Measurements from ENCODE around the gene PPP1R36. TPM values are rescaled to one million over a fixed set of nuclear protein-coding genes. Genes with fewer than 3 reads are reported as not detected.

PPP1R36 gene
- total and polyA plus RNA-seq, 4 donors = 0.49 to 1.6 (median 1.4) TPM

DNA sequence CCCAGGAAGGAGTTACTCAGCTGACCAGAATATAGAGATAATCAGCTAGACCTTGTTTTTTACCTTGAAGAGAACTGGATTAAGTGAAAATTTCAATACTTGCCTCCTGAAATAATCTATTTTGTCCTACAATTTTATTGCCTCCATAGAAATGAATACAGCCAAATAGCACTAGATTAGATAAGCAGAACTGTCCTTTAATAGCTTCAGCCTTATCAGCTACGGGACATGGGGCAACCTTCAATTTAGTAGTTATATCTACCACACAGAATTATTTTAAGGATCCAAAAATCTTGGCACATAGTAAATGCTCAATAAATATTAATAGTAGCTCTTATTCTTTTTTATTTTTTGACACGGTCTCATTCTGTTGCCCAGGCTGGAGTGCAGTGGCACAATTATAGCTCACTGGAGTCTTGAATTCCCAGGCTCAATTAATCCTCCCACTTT, 87.2 kb downstream of the PPP1R36 start:
- no peaks in the 10 kb centered on the region for H3K27me3 ChIP-seq (ENCODE audit: control insufficient read depth, insufficient read depth, low read length)
- no peak overlapping the region for H3K4me3 ChIP-seq (ENCODE audit: low read depth, low read length)
- WGBS (ENCODE audit: insufficient coverage) = no CpG with 5 or more reads among the region's 2 CpGs
- no peaks in the 10 kb centered on the region for H3K9me3 ChIP-seq (ENCODE audit: control insufficient read depth, insufficient read depth, low read length)
- DNase-seq (ENCODE audit: low read depth in 4 of 6, low spot score in 6 of 6) = no peak
- no peaks in the 10 kb centered on the region for H3K36me3 ChIP-seq (ENCODE audit: control insufficient read depth, insufficient read depth, low read length)
- H3K27ac ChIP-seq (ENCODE audit: low read depth, low read length) = no peak overlapping the region
- H3K4me1 ChIP-seq (ENCODE audit: control insufficient read depth, insufficient read depth, low read length) = peaks cover 8% of the 10 kb centered on the region

DNA sequence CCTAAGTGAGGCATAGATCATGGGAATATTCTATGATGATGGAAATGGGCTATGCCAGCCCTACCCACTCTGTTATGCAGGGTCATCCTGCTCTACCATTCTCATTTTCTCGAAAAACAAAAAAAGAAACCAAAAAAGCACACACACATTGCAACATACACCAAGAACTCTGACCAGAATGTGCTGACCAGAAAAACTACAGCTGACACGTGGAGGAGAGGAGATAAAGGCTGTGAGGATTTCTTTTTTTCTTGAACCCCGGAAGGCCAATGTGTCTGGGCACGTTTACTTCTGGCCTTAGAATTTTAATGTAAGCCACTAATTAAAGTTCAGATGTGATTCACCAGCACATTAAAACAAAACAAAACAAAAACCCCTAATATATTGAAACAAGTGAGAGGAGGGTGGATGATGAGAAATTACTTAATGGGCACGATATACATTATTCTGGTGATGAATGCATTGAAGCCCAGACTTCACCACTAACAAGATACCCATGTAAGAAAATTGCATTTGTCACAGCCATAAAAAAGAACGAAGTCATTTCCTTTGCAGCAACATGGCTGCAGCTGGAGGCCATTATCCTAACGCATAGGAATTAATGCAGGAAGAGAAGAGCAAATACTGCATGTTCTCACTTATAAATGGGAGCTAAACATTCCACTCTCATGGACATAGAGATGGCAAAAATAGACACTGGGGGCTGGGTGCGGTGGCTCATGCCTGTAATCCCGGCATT, 88.1 kb downstream of the PPP1R36 start:
- H3K4me1 ChIP-seq (ENCODE audit: control insufficient read depth, insufficient read depth, low read length) = peaks cover 8% of the 10 kb centered on the region
- WGBS (ENCODE audit: insufficient coverage) = 92% methylated on average over 2 of the region's 9 CpGs

DNA sequence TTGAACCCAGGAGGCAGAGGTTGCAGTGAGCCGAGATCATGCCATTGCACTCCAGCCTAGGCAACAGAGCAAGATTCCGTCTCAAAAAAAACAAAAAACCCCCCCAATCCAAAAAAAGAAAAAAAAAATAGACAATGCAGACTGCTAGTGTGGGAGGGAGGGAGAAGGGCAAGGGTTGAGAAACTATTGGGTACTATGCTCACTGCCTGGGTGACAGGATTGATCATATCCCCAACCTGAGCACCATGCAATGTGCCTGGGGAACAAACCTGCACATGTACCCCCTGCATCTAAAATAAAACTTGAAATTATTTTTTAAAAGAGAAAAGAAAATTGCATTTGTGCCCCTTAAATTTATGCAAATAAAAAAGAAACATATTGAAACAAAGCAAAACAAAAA, 88.9 kb downstream of the PPP1R36 start:
- Histone ChIP-seq H3K4me1 (ENCODE audit: control insufficient read depth, insufficient read depth, low read length) (peaks cover 8% of the 10 kb centered on the region), H3K27ac (ENCODE audit: low read depth, low read length) (no peak overlapping the region), H3K9me3 (ENCODE audit: control insufficient read depth, insufficient read depth, low read length) (no peaks in the 10 kb centered on the region), H3K27me3 (ENCODE audit: control insufficient read depth, insufficient read depth, low read length) (no peaks in the 10 kb centered on the region), H3K4me3 (ENCODE audit: low read depth, low read length) (no peak overlapping the region), H3K36me3 (ENCODE audit: control insufficient read depth, insufficient read depth, low read length) (no peaks in the 10 kb centered on the region)
- no CpG with 5 or more reads among the region's 2 CpGs for WGBS (ENCODE audit: insufficient coverage)
- no peak for DNase-seq (ENCODE audit: low read depth in 4 of 6, low spot score in 6 of 6)

More for the DNA sequence above, 88.1 kb downstream of the PPP1R36 start:
- Histone ChIP-seq H3K9me3 (ENCODE audit: control insufficient read depth, insufficient read depth, low read length) (no peaks in the 10 kb centered on the region), H3K27me3 (ENCODE audit: control insufficient read depth, insufficient read depth, low read length) (no peaks in the 10 kb centered on the region), H3K27ac (ENCODE audit: low read depth, low read length) (no peak overlapping the region), H3K4me3 (ENCODE audit: low read depth, low read length) (no peak overlapping the region), H3K36me3 (ENCODE audit: control insufficient read depth, insufficient read depth, low read length) (no peaks in the 10 kb centered on the region)
- no peak for DNase-seq (ENCODE audit: low read depth in 4 of 6, low spot score in 6 of 6)

Small RNA genes within 50 kb of the gene (small RNA-seq; reads per million reads assigned to genes)
- not detected for gene AL049869.4 (ENCODE audit: low replicate concordance)

Other genes starting within 250 kb of the PPP1R36 start
- 10 to 100 TPM; 30.4 to 34.8 TPM for gene MTHFD1, start 161.6 kb upstream of the PPP1R36 start, total RNA-seq
- gene MTHFD1, start 161.6 kb upstream of the PPP1R36 start, polyA plus RNA-seq (ENCODE audit: insufficient read length in 2 of 2) = 10 to 100 TPM; 71.5 to 83.3 TPM
- 10 to 100 TPM in 1 of 2 donors, 1 to 10 TPM in 1; 3.0 to 10.7 TPM for gene AKAP5, start 84.5 kb upstream of the PPP1R36 start, total RNA-seq
- 1 to 10 TPM; 6.8 to 7.9 TPM for gene AKAP5, start 84.5 kb upstream of the PPP1R36 start, polyA plus RNA-seq (ENCODE audit: insufficient read length in 2 of 2)
- gene ZBTB25, start 46.1 kb upstream of the PPP1R36 start, total RNA-seq = 10 to 100 TPM; 15.5 to 18.2 TPM
- gene ZBTB25, start 46.1 kb upstream of the PPP1R36 start, polyA plus RNA-seq (ENCODE audit: insufficient read length in 2 of 2) = 10 to 100 TPM; 13.3 to 17.1 TPM
- 10 to 100 TPM; 59.3 to 75.1 TPM for gene ZBTB1, start 45.2 kb upstream of the PPP1R36 start, total RNA-seq
- 10 to 100 TPM; 35.7 to 39.0 TPM for gene ZBTB1, start 45.2 kb upstream of the PPP1R36 start, polyA plus RNA-seq (ENCODE audit: insufficient read length in 2 of 2)
- 10 to 100 TPM; 41.5 to 50.0 TPM for gene HSPA2, start 9.2 kb upstream of the PPP1R36 start, total RNA-seq
- gene HSPA2, start 9.2 kb upstream of the PPP1R36 start, polyA plus RNA-seq (ENCODE audit: insufficient read length in 2 of 2) = 10 to 100 TPM; 33.7 to 38.3 TPM
- gene PLEKHG3, start 154.5 kb downstream of the PPP1R36 start, total RNA-seq = 10 to 100 TPM; 32.1 to 45.6 TPM
- 10 to 100 TPM; 38.7 to 53.9 TPM for gene PLEKHG3, start 154.5 kb downstream of the PPP1R36 start, polyA plus RNA-seq (ENCODE audit: insufficient read length in 2 of 2)

Measured in spinal cord (tissue), 10 donors.